ENCODE results near the gene RHCE. TPM values are rescaled to one million over a fixed set of nuclear protein-coding genes. Genes with fewer than 3 reads are reported as not detected.

RHCE gene
- total and polyA plus RNA-seq, 9 of the 15 experiments (the other 6 are each of a cell fraction or from before 2014, with no cell fraction given), result 5.4 to 31.5 (median 12.6) TPM

- TF ChIP-seq, protein P1, sequence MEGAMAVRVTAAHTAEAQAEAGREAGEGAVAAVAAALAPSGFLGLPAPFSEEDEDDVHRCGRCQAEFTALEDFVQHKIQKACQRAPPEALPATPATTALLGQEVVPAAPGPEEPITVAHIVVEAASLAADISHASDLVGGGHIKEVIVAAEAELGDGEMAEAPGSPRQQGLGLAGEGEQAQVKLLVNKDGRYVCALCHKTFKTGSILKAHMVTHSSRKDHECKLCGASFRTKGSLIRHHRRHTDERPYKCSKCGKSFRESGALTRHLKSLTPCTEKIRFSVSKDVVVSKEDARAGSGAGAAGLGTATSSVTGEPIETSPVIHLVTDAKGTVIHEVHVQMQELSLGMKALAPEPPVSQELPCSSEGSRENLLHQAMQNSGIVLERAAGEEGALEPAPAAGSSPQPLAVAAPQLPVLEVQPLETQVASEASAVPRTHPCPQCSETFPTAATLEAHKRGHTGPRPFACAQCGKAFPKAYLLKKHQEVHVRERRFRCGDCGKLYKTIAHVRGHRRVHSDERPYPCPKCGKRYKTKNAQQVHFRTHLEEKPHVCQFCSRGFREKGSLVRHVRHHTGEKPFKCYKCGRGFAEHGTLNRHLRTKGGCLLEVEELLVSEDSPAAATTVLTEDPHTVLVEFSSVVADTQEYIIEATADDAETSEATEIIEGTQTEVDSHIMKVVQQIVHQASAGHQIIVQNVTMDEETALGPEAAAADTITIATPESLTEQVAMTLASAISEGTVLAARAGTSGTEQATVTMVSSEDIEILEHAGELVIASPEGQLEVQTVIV (CRISPR knock-in tag; IDR thresholded peaks at IDR 0.05; ENCODE audit: borderline replicate concordance), result peak; percentile 83; the same call in 1 of the 2 replicates
- TF ChIP-seq ETS2 (tag; IDR thresholded peaks at IDR 0.05; ENCODE audit: borderline replicate concordance, poor library complexity, severe bottlenecking) (no peak), ZFX (CRISPR knock-in tag; IDR thresholded peaks at IDR 0.05) (peak; percentile 62), ESRRB (CRISPR knock-in tag; IDR thresholded peaks at IDR 0.05; ENCODE audit: borderline replicate concordance) (no peak), RBM39 (optimal IDR thresholded peaks at IDR 0.05; ENCODE audit: low read depth, low read length) (no peak), GABPB1 (CRISPR knock-in tag; IDR thresholded peaks at IDR 0.05) (peak; percentile 27; the same call in 1 of the 2 replicates), VEZF1 (CRISPR knock-in tag; IDR thresholded peaks at IDR 0.05) (peak; percentile 78), ZNF740 (CRISPR knock-in tag; IDR thresholded peaks at IDR 0.05) (peak; percentile 97), ZNF740 (tag; IDR thresholded peaks at IDR 0.05) (peak in 1 of 2 experiments; percentile 88; a peak in 2 of 4 replicates), ZBTB7A (IDR thresholded peaks at IDR 0.05; ENCODE audit: borderline replicate concordance, control insufficient read depth, low read depth, low read length) (peak; percentile 36; the same call in 1 of the 2 replicates)
- TF ChIP-seq, protein P2, sequence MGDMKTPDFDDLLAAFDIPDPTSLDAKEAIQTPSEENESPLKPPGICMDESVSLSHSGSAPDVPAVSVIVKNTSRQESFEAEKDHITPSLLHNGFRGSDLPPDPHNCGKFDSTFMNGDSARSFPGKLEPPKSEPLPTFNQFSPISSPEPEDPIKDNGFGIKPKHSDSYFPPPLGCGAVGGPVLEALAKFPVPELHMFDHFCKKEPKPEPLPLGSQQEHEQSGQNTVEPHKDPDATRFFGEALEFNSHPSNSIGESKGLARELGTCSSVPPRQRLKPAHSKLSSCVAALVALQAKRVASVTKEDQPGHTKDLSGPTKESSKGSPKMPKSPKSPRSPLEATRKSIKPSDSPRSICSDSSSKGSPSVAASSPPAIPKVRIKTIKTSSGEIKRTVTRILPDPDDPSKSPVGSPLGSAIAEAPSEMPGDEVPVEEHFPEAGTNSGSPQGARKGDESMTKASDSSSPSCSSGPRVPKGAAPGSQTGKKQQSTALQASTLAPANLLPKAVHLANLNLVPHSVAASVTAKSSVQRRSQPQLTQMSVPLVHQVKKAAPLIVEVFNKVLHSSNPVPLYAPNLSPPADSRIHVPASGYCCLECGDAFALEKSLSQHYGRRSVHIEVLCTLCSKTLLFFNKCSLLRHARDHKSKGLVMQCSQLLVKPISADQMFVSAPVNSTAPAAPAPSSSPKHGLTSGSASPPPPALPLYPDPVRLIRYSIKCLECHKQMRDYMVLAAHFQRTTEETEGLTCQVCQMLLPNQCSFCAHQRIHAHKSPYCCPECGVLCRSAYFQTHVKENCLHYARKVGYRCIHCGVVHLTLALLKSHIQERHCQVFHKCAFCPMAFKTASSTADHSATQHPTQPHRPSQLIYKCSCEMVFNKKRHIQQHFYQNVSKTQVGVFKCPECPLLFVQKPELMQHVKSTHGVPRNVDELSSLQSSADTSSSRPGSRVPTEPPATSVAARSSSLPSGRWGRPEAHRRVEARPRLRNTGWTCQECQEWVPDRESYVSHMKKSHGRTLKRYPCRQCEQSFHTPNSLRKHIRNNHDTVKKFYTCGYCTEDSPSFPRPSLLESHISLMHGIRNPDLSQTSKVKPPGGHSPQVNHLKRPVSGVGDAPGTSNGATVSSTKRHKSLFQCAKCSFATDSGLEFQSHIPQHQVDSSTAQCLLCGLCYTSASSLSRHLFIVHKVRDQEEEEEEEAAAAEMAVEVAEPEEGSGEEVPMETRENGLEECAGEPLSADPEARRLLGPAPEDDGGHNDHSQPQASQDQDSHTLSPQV (IDR thresholded peaks at IDR 0.05), result 0 out of 2 replicates have a peak, but pooled peaks have one; percentile 53
Observed at GRCh38 chr1:25430967-25431881, 10.6 kb upstream of the RHCE start (continued).

Measured in K562 (cell line).